Neural cell (in vitro differentiated cells): Measurements from ENCODE around the gene LHPP. TPM values are rescaled to one million over a fixed set of nuclear protein-coding genes. Genes with fewer than 3 reads are reported as not detected.

Experiments
- H2AFZ ChIP-seq: fragments of 200-600, 300-800 bp; sonication (generic), shearing (Covaris generic); 2 replicates; pipeline ENCODE4 v1.6.0; 2014; ENCODE audit warnings: low read depth, mild to moderate bottlenecking, antibody characterized with exemption, low read length, moderate library complexity
- H3F3A ChIP-seq: fragments of 200-600 bp; shearing (Covaris generic); 2 replicates; pipeline ENCODE4 v1.6.1; 2016; ENCODE audit warnings: mild to moderate bottlenecking, moderate library complexity, mixed read lengths, antibody characterized with exemption, low read length; ENCODE audit not compliant: insufficient read depth, poor library complexity, severe bottlenecking
- H3K27ac ChIP-seq: fragments of 200-600, 300-800 bp; sonication (generic), shearing (Covaris generic); 2 replicates; pipeline ENCODE4 v1.5.1; 2014; ENCODE audit warnings: mild to moderate bottlenecking, low read length, moderate library complexity
- H3K27me3 ChIP-seq: fragments of 300-800, 200-600 bp; sonication (generic), shearing (Covaris generic); 2 replicates; pipeline ENCODE4 v1.6.0; 2014; ENCODE audit warnings: mild to moderate bottlenecking, low read depth, low read length, moderate library complexity; ENCODE audit not compliant: insufficient read depth
- H3K36me3 ChIP-seq: fragments of 300-800, 200-600 bp; sonication (generic), shearing (Covaris generic); 2 replicates; pipeline ENCODE4 v1.5.1; 2014; ENCODE audit warnings: mild to moderate bottlenecking, antibody characterized with exemption, low read length, moderate library complexity; ENCODE audit not compliant: insufficient read depth
- H3K4me2 ChIP-seq: fragments of 300-800, 200-600 bp; sonication (generic), shearing (Covaris generic); 2 replicates; pipeline ENCODE4 v1.6.0; 2014; ENCODE audit warnings: mild to moderate bottlenecking, low read length
- H3K4me3 ChIP-seq: fragments of 300-800, 200-600 bp; sonication (generic), shearing (Covaris generic); 2 replicates; pipeline ENCODE4 v1.5.1; 2014; ENCODE audit warnings: mild to moderate bottlenecking, low read length, moderate library complexity
- H3K79me2 ChIP-seq: fragments of 200-600 bp; shearing (Covaris generic); replicated peaks from 2 replicates; pipeline ENCODE4 v1.6.0; 2014; ENCODE audit warnings: mild to moderate bottlenecking, low read length, moderate library complexity; ENCODE audit not compliant: insufficient read depth
- H3K9ac ChIP-seq: fragments of 300-800, 200-600 bp; sonication (generic), shearing (Covaris generic); 2 replicates; pipeline ENCODE4 v1.6.1; 2016; ENCODE audit warnings: mild to moderate bottlenecking, low read length, mixed read lengths
- H3K9me2 ChIP-seq: fragments of 200-600 bp; shearing (Covaris generic); 2 replicates; pipeline ENCODE4 v1.6.1; 2016; ENCODE audit warnings: mild to moderate bottlenecking, low read length, mixed read lengths; ENCODE audit not compliant: insufficient read depth
- H3K9me3 ChIP-seq: fragments of 200-600, 300-800 bp; sonication (generic), shearing (Covaris generic); 2 replicates; pipeline ENCODE4 v1.6.1; 2016; ENCODE audit warnings: mild to moderate bottlenecking, mixed run types, low read length, moderate library complexity, mixed read lengths
- H4K20me1 ChIP-seq: fragments of 200-600 bp; shearing (Covaris generic); 2 replicates; pipeline ENCODE4 v1.6.1; 2016; ENCODE audit warnings: mild to moderate bottlenecking, mixed run types; ENCODE audit not compliant: insufficient read depth
- CTCF ChIP-seq: fragments of 450-650 bp; IDR thresholded peaks from 2 replicates; pipeline ENCODE4 v1.5.1; 2014; ENCODE audit warnings: antibody characterized with exemption, mild to moderate bottlenecking, moderate library complexity; ENCODE audit not compliant: poor library complexity, severe bottlenecking
- EP300 ChIP-seq: fragments of 450-650 bp; conservative IDR thresholded peaks from 2 replicates; pipeline ENCODE4 v1.6.1; 2014; ENCODE audit warnings: antibody characterized with exemption, mild to moderate bottlenecking, moderate library complexity; ENCODE audit not compliant: poor library complexity, severe bottlenecking
- EZH2 ChIP-seq: fragments of 200-600, 300-800 bp; shearing (Covaris generic), sonication (generic); IDR thresholded peaks from 2 replicates; pipeline ENCODE4 v1.6.1; 2014; ENCODE audit warnings: antibody characterized with exemption, low read length, borderline replicate concordance, mild to moderate bottlenecking; ENCODE audit not compliant: insufficient read depth, poor library complexity, severe bottlenecking
- MXI1 ChIP-seq: fragments of 450-650 bp; conservative IDR thresholded peaks from 2 replicates; pipeline ENCODE4 v1.6.1; 2014; ENCODE audit warnings: antibody characterized with exemption, mild to moderate bottlenecking; ENCODE audit not compliant: poor library complexity, severe bottlenecking
- POLR2AphosphoS5 ChIP-seq: IDR thresholded peaks from 2 replicates; pipeline ENCODE4 v1.6.1; 2012
- RAD21 ChIP-seq: fragments of 450-650 bp; conservative IDR thresholded peaks from 2 replicates; pipeline ENCODE4 v1.6.1; 2014; ENCODE audit warnings: antibody characterized with exemption, mild to moderate bottlenecking, moderate library complexity
- REST ChIP-seq: IDR thresholded peaks from 2 replicates; pipeline ENCODE4 v1.6.1; 2012; ENCODE audit warnings: borderline replicate concordance
- SMC3 ChIP-seq: fragments of 450-650 bp; conservative IDR thresholded peaks from 2 replicates; pipeline ENCODE4 v1.6.1; 2014; ENCODE audit warnings: antibody characterized with exemption, mild to moderate bottlenecking, moderate library complexity; ENCODE audit not compliant: poor library complexity
- TAF1 ChIP-seq: IDR thresholded peaks from 2 replicates; pipeline ENCODE4 v1.6.1; 2012; ENCODE audit warnings: low read depth
- polyA plus RNA-seq: library from polyadenylated mRNA; depleted of rRNA; stranded (reverse); fragments of >200 nt; gene quantifications from 2 replicates; pipeline ENCODE4 v1.2.3, GENCODE V29; 2014

Gene LHPP
- polyA plus RNA-seq, 1 donor from 2014 or later: 16.0 TPM

GRCh38 chr10:124495725-124496124, 34.1 kb downstream of the LHPP start:
- Histone ChIP-seq H3F3A (no peaks in the 10 kb centered on the region), H2AFZ (no peak overlapping the region), H3K79me2 (no peaks in the 10 kb centered on the region), H4K20me1 (no peaks in the 10 kb centered on the region), H3K27me3 (no peaks in the 10 kb centered on the region), H3K27ac (no peak overlapping the region), H3K4me3 (no peak overlapping the region), H3K9me3 (peaks cover under 1% of the 10 kb centered on the region), H3K36me3 (no peaks in the 10 kb centered on the region), H3K9ac (no peak overlapping the region), H3K4me2 (no peak overlapping the region), H3K9me2 (no peaks in the 10 kb centered on the region)
- TF ChIP-seq POLR2AphosphoS5 (no peak), RAD21 (no peak), CTCF (no peak), TAF1 (no peak), EP300 (no peak), MXI1 (no peak), REST (no peak), SMC3 (no peak), EZH2 (no peak)

GRCh38 chr10:124496150-124496549, 34.5 kb downstream of the LHPP start:
- no peak overlapping the region for H3K4me3 ChIP-seq
- no peaks in the 10 kb centered on the region for H3K27me3 ChIP-seq
- H3K27ac ChIP-seq: no peak overlapping the region

More at GRCh38 chr10:124496150-124496549, 34.5 kb downstream of the LHPP start:
- Histone ChIP-seq H3K36me3 (no peaks in the 10 kb centered on the region), H3K79me2 (no peaks in the 10 kb centered on the region), H3K9ac (no peak overlapping the region), H3K4me2 (no peak overlapping the region), H3K9me2 (no peaks in the 10 kb centered on the region), H3K9me3 (peaks cover 4% of the 10 kb centered on the region), H3F3A (no peaks in the 10 kb centered on the region), H2AFZ (no peak overlapping the region), H4K20me1 (no peaks in the 10 kb centered on the region)
- TF ChIP-seq SMC3: no peak
- no peak for TF ChIP-seq EZH2
- no peak for TF ChIP-seq POLR2AphosphoS5
- no peak for TF ChIP-seq TAF1
- TF ChIP-seq CTCF: no peak
- TF ChIP-seq REST: no peak
- TF ChIP-seq MXI1: no peak
